HepG2 (cell line): ENCODE measurements around the gene DOCK4. TPM values are rescaled to one million over a fixed set of nuclear protein-coding genes. Genes with fewer than 3 reads are reported as not detected.

Source experiments
- ATAC-seq: fragments of 200-7000 bp; cut with Tn5 transposase; 3 replicates; pipeline ENCODE4 v1.9.1; 2020; ENCODE audit warnings: mild to moderate bottlenecking, moderate library complexity
- BruUV-seq: library from RNA; stranded (reverse); fragments of 400-500 nt; replicated peaks from 2 replicates; lab custom pipeline; 2021; lab: Mats Ljungman, UMichigan
- CTCF ChIA-PET: fragments of 300-600 bp; formaldehyde crosslinking; extraction: SDS; loops from one replicate; lab custom pipeline; 2021; ENCODE audit warnings: low total read pairs, inconsistent platforms, low intra/inter-chr PET ratio; lab: Yijun Ruan, JAX
- POLR2A ChIA-PET: fragments of 350-600 bp; sonication (Branson Sonifier 250); formaldehyde crosslinking; loops from one replicate; lab custom pipeline; 2020; ENCODE audit warnings: antibody characterized with exemption, inconsistent platforms; lab: Yijun Ruan, JAX
- DNase-seq: peaks from one replicate; pipeline ENCODE4 v3.0.0-alpha.2; 2015; ENCODE audit warnings: low spot score
- FAIRE-seq: peaks from 3 replicates; lab custom pipeline; 2011; peaks lifted over from hg19 to GRCh38; lab: Jason Lieb, UNC
- H2AFZ ChIP-seq: one replicate; pipeline ENCODE4 v1.6.1; 2011; ENCODE audit warnings: low read length, inconsistent platforms
- H3K27ac ChIP-seq: fragments of 300-600 bp; 3 replicates; pipeline ENCODE4 v1.8.0; 2011; ENCODE audit warnings: mixed run types, mild to moderate bottlenecking, mixed read lengths, low read length, inconsistent platforms; ENCODE audit not compliant: insufficient read depth; ENCODE audit errors: extremely low read length
- H3K27me3 ChIP-seq, 2 experiments: fragments of 200-600 bp in 1 of 2; 2 replicates in 1 of 2; 3 replicates in 1 of 2; pipeline versions ENCODE4 v1.6.0 to v1.8.0; 2011; ENCODE audit warnings: low read length in 2 of 2, mild to moderate bottlenecking in 2 of 2, moderate library complexity in 2 of 2, inconsistent platforms in 1 of 2; ENCODE audit not compliant: insufficient read depth in 2 of 2, control insufficient read depth in 1 of 2
- H3K36me3 ChIP-seq, 2 experiments: fragments of 200-600 bp in 1 of 2; replicated peaks in 1 of 2; 2 replicates in 1 of 2; 3 replicates in 1 of 2; pipeline versions ENCODE4 v1.5.1 to v1.8.0; 2011; ENCODE audit warnings: low read length in 2 of 2, inconsistent platforms in 1 of 2; ENCODE audit not compliant: insufficient read depth in 2 of 2, control insufficient read depth in 1 of 2
- H3K4me1 ChIP-seq: 2 replicates; pipeline ENCODE4 v1.5.1; 2012; ENCODE audit warnings: low read length, inconsistent platforms; ENCODE audit not compliant: insufficient read depth
- H3K4me2 ChIP-seq: 2 replicates; pipeline ENCODE4 v1.6.0; 2011; ENCODE audit warnings: low read depth, low read length, inconsistent platforms
- H3K4me3 ChIP-seq, 3 experiments: fragments of 200-600 bp in 1 of 3; sonication (generic), shearing (Covaris generic) in 1 of 3; replicated peaks in 1 of 3; 2 replicates each; pipeline ENCODE4 v1.5.1; 2011 to 2016; ENCODE audit warnings: low read length in 3 of 3, inconsistent platforms in 2 of 3, low read depth in 2 of 3, mild to moderate bottlenecking in 2 of 3, control low read depth in 1 of 3, mixed read lengths in 1 of 3; ENCODE audit not compliant: insufficient read depth in 1 of 3
- H3K79me2 ChIP-seq: one replicate; pipeline ENCODE4 v1.6.1; 2011; ENCODE audit warnings: low read length, inconsistent platforms; ENCODE audit not compliant: insufficient read depth
- H3K9ac ChIP-seq: 2 replicates; pipeline ENCODE4 v1.6.0; 2011; ENCODE audit warnings: mild to moderate bottlenecking, low read depth, low read length, inconsistent platforms; ENCODE audit not compliant: insufficient read depth
- H3K9me3 ChIP-seq: 2 replicates; pipeline ENCODE4 v1.5.1; 2012; ENCODE audit warnings: mild to moderate bottlenecking, low read length
- H4K20me1 ChIP-seq: 2 replicates; pipeline ENCODE4 v1.6.0; 2011; ENCODE audit warnings: inconsistent platforms, mild to moderate bottlenecking, low read length, moderate library complexity; ENCODE audit not compliant: insufficient read depth
- CTCF ChIP-seq: sonication (generic); formaldehyde crosslinking; IDR thresholded peaks from 2 replicates; pipeline ENCODE4 v1.5.0; 2020; ENCODE audit warnings: mild to moderate bottlenecking, missing genetic modification reagents, moderate library complexity
- MZF1 ChIP-seq: sonication (generic); formaldehyde crosslinking; IDR thresholded peaks from 2 replicates; pipeline ENCODE4 v1.8.1; 2023; ENCODE audit warnings: mild to moderate bottlenecking, missing genetic modification reagents, borderline replicate concordance
- SRSF9 ChIP-seq: fragments of 200-400 bp; formaldehyde crosslinking; IDR thresholded peaks from 2 replicates; pipeline ENCODE4 v1.6.1; 2018; ENCODE audit warnings: borderline replicate concordance, mild to moderate bottlenecking, low read depth, low read length; ENCODE audit not compliant: insufficient read depth, poor library complexity, severe bottlenecking
- STAG1 ChIP-seq: sonication (generic); formaldehyde crosslinking; IDR thresholded peaks from 2 replicates; pipeline ENCODE4 v1.4.0; 2020; ENCODE audit warnings: missing genetic modification reagents
- ZNF646 ChIP-seq: sonication (generic); formaldehyde crosslinking; IDR thresholded peaks from 2 replicates; pipeline ENCODE4 v1.9.0; 2021; ENCODE audit warnings: mild to moderate bottlenecking, missing genetic modification reagents
- WGBS: methylation state at CpG from one replicate; pipeline ENCODE4 v1.1.6; 2017; ENCODE audit warnings: low lambda C conversion rate; 5-methylcytosine and 5-hydroxymethylcytosine counted together
- in situ Hi-C: cut with HindIII; loops from 2 replicates; pipeline ENCODE4 v1.10.0; 2017; ENCODE audit warnings: low pct_unique_long_range_greater_than_20kb; ENCODE audit not compliant: extremely low pct_ligation_motif_present
- intact Hi-C: fragments of 100-400 bp; cut with micrococcal nuclease; formaldehyde crosslinking; loops from one replicate; pipeline ENCODE4 v1.10.0; 2022; ENCODE audit not compliant: unreplicated experiment
- polyA plus RNA-seq, 8 experiments: library from polyadenylated mRNA; depleted of rRNA in 3 of 8; stranded (reverse) in 7 of 8; unstranded in 1 of 8; fragments of >200 nt; fragmentation: Illumina TruSeq in 4 of 8; extraction: Trizol in 4 of 8; gene quantifications; 2 replicates each; pipeline versions ENCODE4 v1.2.1 to v1.2.3, GENCODE V29; 2011 to 2016; ENCODE audit warnings: low read depth in 4 of 8, missing spikeins in 1 of 8, mixed read lengths in 1 of 8; ENCODE audit not compliant: insufficient read depth in 1 of 8
- total RNA-seq, 5 experiments: library from RNA; depleted of rRNA; stranded (reverse); fragments of >200 nt; fragmentation: Illumina TruSeq; extraction: Trizol; gene quantifications; 2 replicates each; pipeline ENCODE4 v1.2.3, GENCODE V29; 2016; ENCODE audit warnings: low read depth in 1 of 5

DOCK4 gene
- total and polyA plus RNA-seq, 2 of the 13 experiments (the other 11 are each of a cell fraction or from before 2014, with no cell fraction given): 13.5 to 17.4 TPM

GRCh38 chr7:111732923-111733322 is 473.3 kb downstream of the DOCK4 start (continued):
- no peak for TF ChIP-seq ZNF646
- no peak for TF ChIP-seq MZF1 (CRISPR knock-in tag)

- ChIA-PET POLR2A (no interaction called here), CTCF (interaction anchor here (0.7 kb wide), 1 partner anchor 640 kb away, joined by 3 read pairs; no protein-coding TSS in a partner anchor)
- FAIRE-seq (no peak), DNase-seq (peak; percentile 24), ATAC-seq (peak; percentile 72)
- Histone ChIP-seq H3K4me1 (no peaks in the 10 kb centered on the region), H4K20me1 (no peaks in the 10 kb centered on the region), H3K4me2 (no peak overlapping the region), H3K27ac (no peak overlapping the region), H3K27me3 (no peaks in the 10 kb centered on the region), H3K79me2 (no peaks in the 10 kb centered on the region), H3K9me3 (no peaks in the 10 kb centered on the region), H2AFZ (no peak overlapping the region), H3K36me3 (peaks cover 9 to 16% of the 10 kb centered on the region in 2 experiments; a peak in 4 of 5 replicates), H3K9ac (no peak overlapping the region), H3K4me3 (no peak overlapping the region)
- BruUV-seq: no TSS peak
- WGBS: 92% methylated on average over 13 of the region's 13 CpGs
- no peak for TF ChIP-seq SRSF9
- peak; percentile 67 for TF ChIP-seq STAG1
- peak; percentile 64 for TF ChIP-seq CTCF (CRISPR knock-in tag)
- intact Hi-C loops: no loop called here
- in situ Hi-C loops: loop anchor here (25.0 kb wide), 2 partner anchors 393 to 643 kb away; partner anchors contain the start of gene LRRN3
Observed at GRCh38 chr7:111730476-111731300, 475.5 kb downstream of the DOCK4 start.
